ENCODE measurements around the gene AAR2.

- no peak for TF ChIP-seq SMC3 (IDR thresholded peaks at IDR 0.05; ENCODE audit: low read depth, low read length)
- TF ChIP-seq RCOR1 (IDR thresholded peaks at IDR 0.05; ENCODE audit: low read length): no peak
Measured at GRCh38 chr20:36193977-36194712, 42.1 kb upstream of the AAR2 start.

Data from SK-N-SH (cell line).